Measurements from ENCODE around the gene KRTAP10-4.

DNA sequence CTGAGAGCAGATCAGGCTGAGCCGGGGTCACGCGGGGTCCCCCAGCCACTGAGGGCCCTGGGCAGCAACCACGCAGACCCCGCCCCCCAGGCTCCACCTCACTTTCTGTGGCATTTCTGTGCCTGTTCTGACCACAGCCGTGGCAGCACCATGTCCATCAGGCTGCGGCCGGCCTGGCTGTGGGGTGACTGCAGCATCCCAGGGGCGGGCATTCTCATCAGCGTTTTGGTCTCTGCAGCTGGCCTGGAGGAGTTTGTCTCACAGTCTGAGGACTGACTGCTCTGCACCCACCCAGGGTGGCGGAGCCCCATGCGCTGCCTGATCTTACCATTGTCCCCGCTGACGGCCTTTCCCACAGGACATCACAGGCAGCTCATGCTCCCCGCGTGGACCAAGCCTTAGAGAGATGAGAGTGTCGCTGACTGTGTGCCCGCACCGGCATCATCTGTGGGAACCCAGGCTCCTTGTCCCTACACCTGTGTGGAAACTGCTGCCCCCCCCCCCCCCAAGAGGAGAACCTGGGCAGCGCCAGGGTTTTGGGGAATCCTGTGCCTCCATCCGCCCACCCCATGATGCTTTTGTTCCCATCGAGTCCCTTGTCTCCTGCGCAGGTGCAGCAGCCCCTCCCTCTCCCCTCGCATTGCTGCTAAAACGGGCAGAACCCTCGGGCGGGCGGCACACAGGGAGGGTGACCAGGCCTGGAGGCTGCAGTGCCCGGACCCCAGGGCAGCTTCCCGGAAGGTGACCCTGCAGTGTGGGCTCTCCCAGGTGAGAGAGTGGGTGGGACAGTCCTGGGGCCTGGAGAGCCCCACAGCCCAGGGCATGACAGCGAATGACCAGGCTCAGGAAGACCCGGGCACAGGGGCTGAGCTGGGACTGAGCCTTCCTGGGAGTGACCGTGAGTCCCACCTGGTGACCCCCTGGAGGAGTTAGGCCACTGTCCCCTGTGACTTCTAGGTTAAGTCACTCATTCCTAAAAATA, 35.3 kb upstream of the KRTAP10-4 start:
- TF ChIP-seq EZH2 (IDR thresholded peaks at IDR 0.05; ENCODE audit: insufficient read depth, poor library complexity, severe bottlenecking): no peak
- no peak for TF ChIP-seq EZH2phosphoT487 (IDR thresholded peaks at IDR 0.05; ENCODE audit: insufficient read depth, low read depth)

Measured in GM23248 (cell line).